SHP77 treated with DMSO at 0.1 percent for 48 hours (cell line): ENCODE measurements around the gene CYYR1.
"Not testable (repeated sequence)": the region's sequence is repeated elsewhere in the genome, so short reads cannot be mapped to it uniquely, and the experiment has no call there.

Experiments
- DNase-seq: peaks from one replicate; lab custom pipeline; 2025; lab: John Stamatoyannopoulos, UW

The CYYR1 gene

GRCh38 chr21:26489781-26490180 lies 83.3 kb downstream of the CYYR1 start:
- no peak for DNase-seq

- DNase-seq = no peak
Measured at GRCh38 chr21:26487981-26488480, 85.1 kb downstream of the CYYR1 start.

GRCh38 chr21:26473471-26473870 lies 99.6 kb downstream of the CYYR1 start:
- no peak for DNase-seq

- DNase-seq = no peak
Measured at GRCh38 chr21:26471099-26471471, 102.0 kb downstream of the CYYR1 start.

GRCh38 chr21:26470351-26471098 lies 102.6 kb downstream of the CYYR1 start:
- no peak for DNase-seq

GRCh38 chr21:26469789-26470188 lies 103.3 kb downstream of the CYYR1 start:
- no peak for DNase-seq

GRCh38 chr21:26465916-26466315 lies 107.2 kb downstream of the CYYR1 start:
- DNase-seq = no peak

- no peak for DNase-seq
Measured at GRCh38 chr21:26461500-26461899, 111.6 kb downstream of the CYYR1 start.

- no peak for DNase-seq
Measured at GRCh38 chr21:26460621-26461020, 112.5 kb downstream of the CYYR1 start.

- not testable (repeated sequence) for DNase-seq
Measured at GRCh38 chr21:26458854-26459253, 114.2 kb downstream of the CYYR1 start.

GRCh38 chr21:26457817-26458216 lies 115.3 kb downstream of the CYYR1 start:
- no peak for DNase-seq

GRCh38 chr21:26453267-26453666 lies 119.8 kb downstream of the CYYR1 start:
- DNase-seq = no peak

GRCh38 chr21:26451081-26451740 lies 121.9 kb downstream of the CYYR1 start:
- no peak for DNase-seq

- no peak for DNase-seq
Measured at GRCh38 chr21:26449161-26449560, 123.9 kb downstream of the CYYR1 start.

GRCh38 chr21:26448751-26449150 lies 124.3 kb downstream of the CYYR1 start:
- no peak for DNase-seq

GRCh38 chr21:26447932-26448475 lies 125.1 kb downstream of the CYYR1 start:
- DNase-seq = no peak

GRCh38 chr21:26445440-26445839 lies 127.6 kb downstream of the CYYR1 start:
- DNase-seq = no peak

GRCh38 chr21:26444646-26445045 lies 128.4 kb downstream of the CYYR1 start:
- DNase-seq = no peak

- DNase-seq = no peak
Measured at GRCh38 chr21:26443867-26444266, 129.2 kb downstream of the CYYR1 start.

- DNase-seq = no peak
Measured at GRCh38 chr21:26443291-26443690, 129.8 kb downstream of the CYYR1 start.

- DNase-seq = no peak
Measured at GRCh38 chr21:26441149-26441548, 131.9 kb downstream of the CYYR1 start.

GRCh38 chr21:26438976-26439375 lies 134.1 kb downstream of the CYYR1 start:
- DNase-seq = no peak

GRCh38 chr21:26437326-26438009 lies 135.6 kb downstream of the CYYR1 start:
- DNase-seq = no peak
